Measurements from ENCODE around the gene FARSB.

FARSB gene

GRCh38 chr2:222545823-222546795 lies 109.8 kb downstream of the FARSB start:
- DNase-seq, result no peak

- DNase-seq, result no peak
Observed at GRCh38 chr2:222544661-222545060, 111.2 kb downstream of the FARSB start.

- no peak for DNase-seq
Observed at GRCh38 chr2:222538535-222538934, 117.4 kb downstream of the FARSB start.

- peak; percentile 17 for DNase-seq
Observed at GRCh38 chr2:222535477-222535876, 120.4 kb downstream of the FARSB start.

GRCh38 chr2:222532315-222532714 lies 123.6 kb downstream of the FARSB start:
- no peak for DNase-seq

GRCh38 chr2:222526480-222527277 lies 129.2 kb downstream of the FARSB start:
- DNase-seq, result no peak

- no peak for DNase-seq
Observed at GRCh38 chr2:222525811-222526210, 130.1 kb downstream of the FARSB start.

- DNase-seq, result no peak
Observed at GRCh38 chr2:222523783-222524544, 131.9 kb downstream of the FARSB start.

- no peak for DNase-seq
Observed at GRCh38 chr2:222522082-222522481, 133.8 kb downstream of the FARSB start.

- DNase-seq, result no peak
Observed at GRCh38 chr2:222521099-222521498, 134.8 kb downstream of the FARSB start.

All from DMS79 (cell line).